HepG2 (cell line): ENCODE data around the gene RRAD. TPM values are rescaled to one million over a fixed set of nuclear protein-coding genes. Genes with fewer than 3 reads are reported as not detected.

Experiments
- ATAC-seq: fragments of 200-7000 bp; cut with Tn5 transposase; 3 replicates; pipeline ENCODE4 v1.9.1; 2020; ENCODE audit warnings: mild to moderate bottlenecking, moderate library complexity
- BruUV-seq: library from RNA; stranded (reverse); fragments of 400-500 nt; replicated peaks from 2 replicates; lab custom pipeline; 2021; lab: Mats Ljungman, UMichigan
- CTCF ChIA-PET: fragments of 300-600 bp; formaldehyde crosslinking; extraction: SDS; loops from one replicate; lab custom pipeline; 2021; ENCODE audit warnings: low total read pairs, inconsistent platforms, low intra/inter-chr PET ratio; lab: Yijun Ruan, JAX
- POLR2A ChIA-PET: fragments of 350-600 bp; sonication (Branson Sonifier 250); formaldehyde crosslinking; loops from one replicate; lab custom pipeline; 2020; ENCODE audit warnings: antibody characterized with exemption, inconsistent platforms; lab: Yijun Ruan, JAX
- DNase-seq: peaks from one replicate; pipeline ENCODE4 v3.0.0-alpha.2; 2015; ENCODE audit warnings: low spot score
- FAIRE-seq: peaks from 3 replicates; lab custom pipeline; 2011; peaks lifted over from hg19 to GRCh38; lab: Jason Lieb, UNC
- H2AFZ ChIP-seq: one replicate; pipeline ENCODE4 v1.6.1; 2011; ENCODE audit warnings: low read length, inconsistent platforms
- H3K27ac ChIP-seq: fragments of 300-600 bp; 3 replicates; pipeline ENCODE4 v1.8.0; 2011; ENCODE audit warnings: mixed run types, mild to moderate bottlenecking, mixed read lengths, low read length, inconsistent platforms; ENCODE audit not compliant: insufficient read depth; ENCODE audit errors: extremely low read length
- H3K27me3 ChIP-seq, 2 experiments: fragments of 200-600 bp in 1 of 2; 2 replicates in 1 of 2; 3 replicates in 1 of 2; pipeline versions ENCODE4 v1.6.0 to v1.8.0; 2011; ENCODE audit warnings: low read length in 2 of 2, mild to moderate bottlenecking in 2 of 2, moderate library complexity in 2 of 2, inconsistent platforms in 1 of 2; ENCODE audit not compliant: insufficient read depth in 2 of 2, control insufficient read depth in 1 of 2
- H3K36me3 ChIP-seq, 2 experiments: fragments of 200-600 bp in 1 of 2; replicated peaks in 1 of 2; 2 replicates in 1 of 2; 3 replicates in 1 of 2; pipeline versions ENCODE4 v1.5.1 to v1.8.0; 2011; ENCODE audit warnings: low read length in 2 of 2, inconsistent platforms in 1 of 2; ENCODE audit not compliant: insufficient read depth in 2 of 2, control insufficient read depth in 1 of 2
- H3K4me1 ChIP-seq: 2 replicates; pipeline ENCODE4 v1.5.1; 2012; ENCODE audit warnings: low read length, inconsistent platforms; ENCODE audit not compliant: insufficient read depth
- H3K4me2 ChIP-seq: 2 replicates; pipeline ENCODE4 v1.6.0; 2011; ENCODE audit warnings: low read depth, low read length, inconsistent platforms
- H3K4me3 ChIP-seq, 3 experiments: fragments of 200-600 bp in 1 of 3; sonication (generic), shearing (Covaris generic) in 1 of 3; replicated peaks in 1 of 3; 2 replicates each; pipeline ENCODE4 v1.5.1; 2011 to 2016; ENCODE audit warnings: low read length in 3 of 3, inconsistent platforms in 2 of 3, low read depth in 2 of 3, mild to moderate bottlenecking in 2 of 3, control low read depth in 1 of 3, mixed read lengths in 1 of 3; ENCODE audit not compliant: insufficient read depth in 1 of 3
- H3K79me2 ChIP-seq: one replicate; pipeline ENCODE4 v1.6.1; 2011; ENCODE audit warnings: low read length, inconsistent platforms; ENCODE audit not compliant: insufficient read depth
- H3K9ac ChIP-seq: 2 replicates; pipeline ENCODE4 v1.6.0; 2011; ENCODE audit warnings: mild to moderate bottlenecking, low read depth, low read length, inconsistent platforms; ENCODE audit not compliant: insufficient read depth
- H3K9me3 ChIP-seq: 2 replicates; pipeline ENCODE4 v1.5.1; 2012; ENCODE audit warnings: mild to moderate bottlenecking, low read length
- H4K20me1 ChIP-seq: 2 replicates; pipeline ENCODE4 v1.6.0; 2011; ENCODE audit warnings: inconsistent platforms, mild to moderate bottlenecking, low read length, moderate library complexity; ENCODE audit not compliant: insufficient read depth
- AGO1 ChIP-seq: fragments of 200-400 bp; formaldehyde crosslinking; IDR thresholded peaks from 2 replicates; pipeline ENCODE4 v1.6.1; 2017; ENCODE audit warnings: mild to moderate bottlenecking, low read depth, low read length, moderate library complexity; ENCODE audit not compliant: poor library complexity, severe bottlenecking
- CBFB ChIP-seq: sonication (generic); formaldehyde crosslinking; IDR thresholded peaks from 2 replicates; pipeline ENCODE4 v1.4.0; 2020; ENCODE audit warnings: missing genetic modification reagents
- KAT2B ChIP-seq: fragments of 150-350 bp; IDR thresholded peaks from 2 replicates; pipeline ENCODE4 v1.6.1; 2014; ENCODE audit warnings: low read depth, low read length, borderline replicate concordance
- NCOA1 ChIP-seq: sonication (generic); formaldehyde crosslinking; IDR thresholded peaks from 2 replicates; pipeline ENCODE4 v1.9.0; 2021; ENCODE audit warnings: missing genetic modification reagents
- NRL ChIP-seq: sonication (generic); formaldehyde crosslinking; IDR thresholded peaks from 2 replicates; pipeline ENCODE4 v1.5.0; 2020; ENCODE audit warnings: missing genetic modification reagents, mild to moderate bottlenecking, moderate library complexity, borderline replicate concordance
- REL ChIP-seq: sonication (generic); formaldehyde crosslinking; conservative IDR thresholded peaks from 2 replicates; pipeline ENCODE4 v1.8.0; 2022; ENCODE audit warnings: mild to moderate bottlenecking, missing genetic modification reagents, moderate library complexity
- SMYD3 ChIP-seq: sonication (generic); formaldehyde crosslinking; IDR thresholded peaks from 2 replicates; pipeline ENCODE4 v1.8.1; 2023; ENCODE audit warnings: mild to moderate bottlenecking, missing genetic modification reagents
- ZNF431 ChIP-seq: sonication (generic); formaldehyde crosslinking; IDR thresholded peaks from 2 replicates; pipeline ENCODE4 v1.9.0; 2022; ENCODE audit warnings: missing genetic modification reagents, low read depth, mild to moderate bottlenecking, borderline replicate concordance
- ZNF501 ChIP-seq: sonication (generic); formaldehyde crosslinking; IDR thresholded peaks from 2 replicates; pipeline ENCODE4 v1.5.1; 2020; ENCODE audit warnings: mild to moderate bottlenecking, moderate library complexity, missing genetic modification reagents
- ZNF550 ChIP-seq: sonication (generic); formaldehyde crosslinking; IDR thresholded peaks from 2 replicates; pipeline ENCODE4 v1.4.0; 2020; ENCODE audit warnings: mild to moderate bottlenecking, missing genetic modification reagents, borderline replicate concordance
- WGBS: methylation state at CpG from one replicate; pipeline ENCODE4 v1.1.6; 2017; ENCODE audit warnings: low lambda C conversion rate; 5-methylcytosine and 5-hydroxymethylcytosine counted together
- in situ Hi-C: cut with HindIII; loops from 2 replicates; pipeline ENCODE4 v1.10.0; 2017; ENCODE audit warnings: low pct_unique_long_range_greater_than_20kb; ENCODE audit not compliant: extremely low pct_ligation_motif_present
- intact Hi-C: fragments of 100-400 bp; cut with micrococcal nuclease; formaldehyde crosslinking; loops from one replicate; pipeline ENCODE4 v1.10.0; 2022; ENCODE audit not compliant: unreplicated experiment
- polyA plus RNA-seq, 8 experiments: library from polyadenylated mRNA; depleted of rRNA in 3 of 8; stranded (reverse) in 7 of 8; unstranded in 1 of 8; fragments of >200 nt; fragmentation: Illumina TruSeq in 4 of 8; extraction: Trizol in 4 of 8; gene quantifications; 2 replicates each; pipeline versions ENCODE4 v1.2.1 to v1.2.3, GENCODE V29; 2011 to 2016; ENCODE audit warnings: low read depth in 4 of 8, missing spikeins in 1 of 8, mixed read lengths in 1 of 8; ENCODE audit not compliant: insufficient read depth in 1 of 8
- total RNA-seq, 5 experiments: library from RNA; depleted of rRNA; stranded (reverse); fragments of >200 nt; fragmentation: Illumina TruSeq; extraction: Trizol; gene quantifications; 2 replicates each; pipeline ENCODE4 v1.2.3, GENCODE V29; 2016; ENCODE audit warnings: low read depth in 1 of 5
- TF ChIP-seq, protein P1 (sequence below): sonication (generic); formaldehyde crosslinking; IDR thresholded peaks from 2 replicates; pipeline ENCODE4 v1.4.0; 2020; ENCODE audit warnings: mild to moderate bottlenecking, missing genetic modification reagents
- TF ChIP-seq, protein P2 (sequence below): sonication (generic); formaldehyde crosslinking; IDR thresholded peaks from 2 replicates; pipeline ENCODE4 v1.4.0; 2020; ENCODE audit warnings: missing genetic modification reagents, mild to moderate bottlenecking, borderline replicate concordance
- TF ChIP-seq, protein P3 (sequence below): IDR thresholded peaks from 2 replicates; pipeline ENCODE4 v1.6.1; 2016
- TF ChIP-seq, protein P4 (sequence below): sonication (generic); formaldehyde crosslinking; IDR thresholded peaks from 2 replicates; pipeline ENCODE4 v1.5.0; 2020; ENCODE audit warnings: mild to moderate bottlenecking, missing genetic modification reagents

RRAD gene
- total and polyA plus RNA-seq, 2 of the 13 experiments (the other 11 are each of a cell fraction or from before 2014, with no cell fraction given), result 0.80 to 1.1 TPM

DNA sequence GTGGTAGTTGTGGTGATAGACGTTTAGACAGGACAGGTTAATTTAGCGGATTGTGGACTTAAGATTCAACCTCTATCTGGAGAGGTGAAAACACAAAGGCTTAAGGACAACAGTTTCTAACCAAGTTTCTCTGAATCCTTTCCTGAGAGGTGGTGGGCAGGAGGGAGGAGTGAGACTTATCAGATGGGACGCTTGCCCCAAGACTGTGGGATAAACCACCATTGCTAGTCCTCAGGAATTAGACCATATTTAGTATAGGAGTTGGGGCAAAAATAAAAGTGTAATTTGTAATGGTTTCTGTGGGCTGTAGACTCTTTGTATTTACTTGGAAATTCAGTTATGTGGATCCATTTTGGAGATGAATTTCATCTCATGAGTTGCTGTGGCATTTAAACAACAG, 38.4 kb downstream of the RRAD start:
- in situ Hi-C loops (no loop called here), intact Hi-C loops (no loop called here)
- 93% methylated on average over 3 of the region's 3 CpGs for WGBS
- Histone ChIP-seq H3K27ac (no peak overlapping the region), H3K9ac (no peak overlapping the region), H3K4me3 (no peak overlapping the region), H4K20me1 (no peaks in the 10 kb centered on the region), H2AFZ (no peak overlapping the region), H3K4me2 (no peak overlapping the region), H3K27me3 (no peaks in the 10 kb centered on the region), H3K79me2 (peaks cover 18% of the 10 kb centered on the region), H3K4me1 (peaks cover 22% of the 10 kb centered on the region), H3K36me3 (peaks cover 17 to 33% of the 10 kb centered on the region in 2 experiments), H3K9me3 (no peaks in the 10 kb centered on the region)
- no TSS peak for BruUV-seq
- no peak for DNase-seq
- FAIRE-seq, result no peak
- ChIA-PET CTCF (no interaction called here), POLR2A (no interaction called here)
- no peak for ATAC-seq
- TF ChIP-seq, protein P1, sequence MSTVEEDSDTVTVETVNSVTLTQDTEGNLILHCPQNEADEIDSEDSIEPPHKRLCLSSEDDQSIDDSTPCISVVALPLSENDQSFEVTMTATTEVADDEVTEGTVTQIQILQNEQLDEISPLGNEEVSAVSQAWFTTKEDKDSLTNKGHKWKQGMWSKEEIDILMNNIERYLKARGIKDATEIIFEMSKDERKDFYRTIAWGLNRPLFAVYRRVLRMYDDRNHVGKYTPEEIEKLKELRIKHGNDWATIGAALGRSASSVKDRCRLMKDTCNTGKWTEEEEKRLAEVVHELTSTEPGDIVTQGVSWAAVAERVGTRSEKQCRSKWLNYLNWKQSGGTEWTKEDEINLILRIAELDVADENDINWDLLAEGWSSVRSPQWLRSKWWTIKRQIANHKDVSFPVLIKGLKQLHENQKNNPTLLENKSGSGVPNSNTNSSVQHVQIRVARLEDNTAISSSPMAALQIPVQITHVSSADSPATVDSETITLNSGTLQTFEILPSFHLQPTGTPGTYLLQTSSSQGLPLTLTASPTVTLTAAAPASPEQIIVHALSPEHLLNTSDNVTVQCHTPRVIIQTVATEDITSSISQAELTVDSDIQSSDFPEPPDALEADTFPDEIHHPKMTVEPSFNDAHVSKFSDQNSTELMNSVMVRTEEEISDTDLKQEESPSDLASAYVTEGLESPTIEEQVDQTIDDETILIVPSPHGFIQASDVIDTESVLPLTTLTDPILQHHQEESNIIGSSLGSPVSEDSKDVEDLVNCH, result no peak
- TF ChIP-seq ZNF550 (CRISPR knock-in tag), result no peak
- TF ChIP-seq, protein P2, sequence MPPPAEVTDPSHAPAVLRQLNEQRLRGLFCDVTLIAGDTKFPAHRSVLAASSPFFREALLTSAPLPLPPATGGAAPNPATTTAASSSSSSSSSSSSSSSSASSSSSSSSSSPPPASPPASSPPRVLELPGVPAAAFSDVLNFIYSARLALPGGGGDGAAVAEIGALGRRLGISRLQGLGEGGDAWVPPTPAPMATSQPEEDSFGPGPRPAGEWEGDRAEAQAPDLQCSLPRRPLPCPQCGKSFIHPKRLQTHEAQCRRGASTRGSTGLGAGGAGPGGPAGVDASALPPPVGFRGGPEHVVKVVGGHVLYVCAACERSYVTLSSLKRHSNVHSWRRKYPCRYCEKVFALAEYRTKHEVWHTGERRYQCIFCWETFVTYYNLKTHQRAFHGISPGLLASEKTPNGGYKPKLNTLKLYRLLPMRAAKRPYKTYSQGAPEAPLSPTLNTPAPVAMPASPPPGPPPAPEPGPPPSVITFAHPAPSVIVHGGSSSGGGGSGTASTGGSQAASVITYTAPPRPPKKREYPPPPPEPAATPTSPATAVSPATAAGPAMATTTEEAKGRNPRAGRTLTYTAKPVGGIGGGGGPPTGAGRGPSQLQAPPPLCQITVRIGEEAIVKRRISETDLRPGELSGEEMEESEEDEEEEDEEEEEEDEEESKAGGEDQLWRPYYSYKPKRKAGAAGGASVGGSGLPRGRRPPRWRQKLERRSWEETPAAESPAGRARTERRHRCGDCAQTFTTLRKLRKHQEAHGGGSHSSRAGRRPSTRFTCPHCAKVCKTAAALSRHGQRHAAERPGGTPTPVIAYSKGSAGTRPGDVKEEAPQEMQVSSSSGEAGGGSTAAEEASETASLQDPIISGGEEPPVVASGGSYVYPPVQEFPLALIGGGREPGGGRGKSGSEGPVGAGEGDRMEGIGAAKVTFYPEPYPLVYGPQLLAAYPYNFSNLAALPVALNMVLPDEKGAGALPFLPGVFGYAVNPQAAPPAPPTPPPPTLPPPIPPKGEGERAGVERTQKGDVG (CRISPR knock-in tag), result no peak
- no peak for TF ChIP-seq ZNF501
- TF ChIP-seq, protein P3, sequence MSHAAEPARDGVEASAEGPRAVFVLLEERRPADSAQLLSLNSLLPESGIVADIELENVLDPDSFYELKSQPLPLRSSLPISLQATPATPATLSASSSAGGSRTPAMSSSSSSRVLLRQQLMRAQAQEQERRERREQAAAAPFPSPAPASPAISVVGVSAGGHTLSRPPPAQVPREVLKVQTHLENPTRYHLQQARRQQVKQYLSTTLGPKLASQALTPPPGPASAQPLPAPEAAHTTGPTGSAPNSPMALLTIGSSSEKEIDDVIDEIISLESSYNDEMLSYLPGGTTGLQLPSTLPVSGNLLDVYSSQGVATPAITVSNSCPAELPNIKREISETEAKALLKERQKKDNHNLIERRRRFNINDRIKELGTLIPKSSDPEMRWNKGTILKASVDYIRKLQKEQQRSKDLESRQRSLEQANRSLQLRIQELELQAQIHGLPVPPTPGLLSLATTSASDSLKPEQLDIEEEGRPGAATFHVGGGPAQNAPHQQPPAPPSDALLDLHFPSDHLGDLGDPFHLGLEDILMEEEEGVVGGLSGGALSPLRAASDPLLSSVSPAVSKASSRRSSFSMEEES (CRISPR knock-in tag), result no peak
- TF ChIP-seq NCOA1 (CRISPR knock-in tag), result no peak
- TF ChIP-seq ZNF431 (CRISPR knock-in tag), result no peak
- TF ChIP-seq REL (CRISPR knock-in tag), result no peak
- TF ChIP-seq SMYD3, result no peak
- no peak for TF ChIP-seq KAT2B
- TF ChIP-seq NRL, result no peak
- TF ChIP-seq, protein P4, sequence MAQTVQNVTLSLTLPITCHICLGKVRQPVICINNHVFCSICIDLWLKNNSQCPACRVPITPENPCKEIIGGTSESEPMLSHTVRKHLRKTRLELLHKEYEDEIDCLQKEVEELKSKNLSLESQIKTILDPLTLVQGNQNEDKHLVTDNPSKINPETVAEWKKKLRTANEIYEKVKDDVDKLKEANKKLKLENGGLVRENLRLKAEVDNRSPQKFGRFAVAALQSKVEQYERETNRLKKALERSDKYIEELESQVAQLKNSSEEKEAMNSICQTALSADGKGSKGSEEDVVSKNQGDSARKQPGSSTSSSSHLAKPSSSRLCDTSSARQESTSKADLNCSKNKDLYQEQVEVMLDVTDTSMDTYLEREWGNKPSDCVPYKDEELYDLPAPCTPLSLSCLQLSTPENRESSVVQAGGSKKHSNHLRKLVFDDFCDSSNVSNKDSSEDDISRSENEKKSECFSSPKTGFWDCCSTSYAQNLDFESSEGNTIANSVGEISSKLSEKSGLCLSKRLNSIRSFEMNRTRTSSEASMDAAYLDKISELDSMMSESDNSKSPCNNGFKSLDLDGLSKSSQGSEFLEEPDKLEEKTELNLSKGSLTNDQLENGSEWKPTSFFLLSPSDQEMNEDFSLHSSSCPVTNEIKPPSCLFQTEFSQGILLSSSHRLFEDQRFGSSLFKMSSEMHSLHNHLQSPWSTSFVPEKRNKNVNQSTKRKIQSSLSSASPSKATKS (CRISPR knock-in tag), result no peak
- TF ChIP-seq AGO1, result no peak
- no peak for TF ChIP-seq CBFB
